ENCODE measurements around the gene PDILT. TPM values are rescaled to one million over a fixed set of nuclear protein-coding genes. Genes with fewer than 3 reads are reported as not detected.
"Not testable (repeated sequence)": the region's sequence is repeated elsewhere in the genome, so short reads cannot be mapped to it uniquely, and the experiment has no call there.

The PDILT gene, protein sequence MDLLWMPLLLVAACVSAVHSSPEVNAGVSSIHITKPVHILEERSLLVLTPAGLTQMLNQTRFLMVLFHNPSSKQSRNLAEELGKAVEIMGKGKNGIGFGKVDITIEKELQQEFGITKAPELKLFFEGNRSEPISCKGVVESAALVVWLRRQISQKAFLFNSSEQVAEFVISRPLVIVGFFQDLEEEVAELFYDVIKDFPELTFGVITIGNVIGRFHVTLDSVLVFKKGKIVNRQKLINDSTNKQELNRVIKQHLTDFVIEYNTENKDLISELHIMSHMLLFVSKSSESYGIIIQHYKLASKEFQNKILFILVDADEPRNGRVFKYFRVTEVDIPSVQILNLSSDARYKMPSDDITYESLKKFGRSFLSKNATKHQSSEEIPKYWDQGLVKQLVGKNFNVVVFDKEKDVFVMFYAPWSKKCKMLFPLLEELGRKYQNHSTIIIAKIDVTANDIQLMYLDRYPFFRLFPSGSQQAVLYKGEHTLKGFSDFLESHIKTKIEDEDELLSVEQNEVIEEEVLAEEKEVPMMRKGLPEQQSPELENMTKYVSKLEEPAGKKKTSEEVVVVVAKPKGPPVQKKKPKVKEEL
- not detected for total RNA-seq

DNA sequence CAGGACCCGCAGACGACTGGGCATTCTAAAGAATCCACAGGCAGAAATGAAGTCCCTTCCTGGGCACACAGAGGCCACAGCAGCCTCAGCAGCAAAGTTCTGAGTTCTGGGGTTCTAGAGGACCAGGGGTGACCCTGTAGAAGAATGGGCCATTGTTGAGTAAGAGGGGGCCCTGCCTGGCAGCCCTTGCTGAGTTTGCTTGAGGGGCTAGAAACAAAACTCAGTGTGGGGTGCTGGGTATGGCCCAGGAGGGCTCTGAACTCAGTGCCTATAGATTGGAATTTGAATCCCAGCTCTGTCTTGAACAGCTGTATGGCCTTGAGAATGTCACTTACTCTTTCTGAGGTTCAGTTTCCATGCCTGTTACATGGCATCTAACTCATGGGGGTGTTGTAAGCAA is at the start of gene PDILT:
Gene PDILT, minus strand, starts transcription at position 101 of the 400 bp plus-strand sequence. CDS start 5,437 bp downstream, outside the sequence.
- Mint-ChIP-seq H3K9me3 (ENCODE audit: insufficient read depth) (no peaks in the 10 kb centered on the region), H3K4me1 (ENCODE audit: low read depth) (no peaks in the 10 kb centered on the region), H3K36me3 (ENCODE audit: low read depth) (no peaks in the 10 kb centered on the region), H3K27ac (no peak within 1 kb of the TSS), H3K27me3 (ENCODE audit: low read depth) (no peaks in the 10 kb centered on the region), H3K4me3 (no peak within 1 kb of the TSS)
- no peak for ATAC-seq
- DNase-seq = no peak
- POLR2A ChIA-PET = no interaction called here
- CTCF ChIA-PET = no interaction called here

DNA sequence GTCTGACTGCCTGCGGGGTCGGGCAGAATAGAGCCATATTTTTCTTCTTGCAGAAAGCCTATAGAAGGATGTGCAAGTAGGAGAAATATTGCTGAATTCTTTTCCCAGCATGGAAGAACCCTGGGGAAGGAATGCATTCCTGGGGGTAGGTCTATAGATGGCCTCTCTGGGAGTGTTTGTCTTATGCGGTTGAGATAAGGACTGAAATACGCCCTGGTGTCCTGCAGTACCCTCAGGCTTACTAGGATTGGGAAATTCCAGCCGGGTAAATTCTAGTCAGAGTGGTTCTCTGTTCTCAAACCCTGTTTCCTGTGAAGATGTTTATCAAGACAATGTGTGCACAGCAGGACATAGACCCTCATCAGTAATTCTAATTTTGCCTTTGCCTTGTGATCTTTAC is 49.1 kb upstream of the PDILT start:
- ATAC-seq; H3K36me3 Mint-ChIP-seq (ENCODE audit: low read depth); CTCF ChIA-PET: not testable (repeated sequence)

DNA sequence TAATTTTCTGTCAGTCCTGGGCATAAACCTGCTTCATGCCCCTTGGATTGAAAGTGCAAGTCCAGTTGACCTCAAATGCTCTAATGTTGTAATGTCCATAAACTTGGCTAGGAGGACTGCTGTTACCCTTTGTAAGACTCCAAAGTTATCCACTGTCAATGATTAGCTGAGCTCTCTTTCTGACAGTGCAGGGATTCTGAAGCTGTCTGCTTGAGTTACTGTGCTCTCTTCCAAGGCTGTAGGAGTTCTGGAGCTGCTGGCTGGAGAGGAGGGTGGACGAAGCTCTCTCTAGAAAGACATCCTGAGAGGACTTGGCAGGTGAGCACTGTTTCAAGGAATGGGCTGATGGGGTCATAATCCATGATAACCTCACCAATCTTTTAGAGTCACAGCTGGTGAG is 46.8 kb upstream of the PDILT start, which contains the start of gene ACSM2A:
Gene ACSM2A, plus strand, starts transcription at position 158 of the 400 bp plus-strand sequence. CDS start 8,594 bp downstream, outside the sequence.
- H3K36me3 Mint-ChIP-seq (ENCODE audit: low read depth); POLR2A ChIA-PET; ATAC-seq; H3K9me3 Mint-ChIP-seq (ENCODE audit: insufficient read depth); DNase-seq; H3K27me3 Mint-ChIP-seq (ENCODE audit: low read depth); H3K4me1 Mint-ChIP-seq (ENCODE audit: low read depth); CTCF ChIA-PET; H3K4me3 Mint-ChIP-seq; H3K27ac Mint-ChIP-seq: not testable (repeated sequence)

More for the DNA sequence above, 49.1 kb upstream of the PDILT start:
- H3K9me3 Mint-ChIP-seq (ENCODE audit: insufficient read depth); DNase-seq; POLR2A ChIA-PET; H3K4me3 Mint-ChIP-seq; H3K27me3 Mint-ChIP-seq (ENCODE audit: low read depth); H3K4me1 Mint-ChIP-seq (ENCODE audit: low read depth); H3K27ac Mint-ChIP-seq: not testable (repeated sequence)

DNA sequence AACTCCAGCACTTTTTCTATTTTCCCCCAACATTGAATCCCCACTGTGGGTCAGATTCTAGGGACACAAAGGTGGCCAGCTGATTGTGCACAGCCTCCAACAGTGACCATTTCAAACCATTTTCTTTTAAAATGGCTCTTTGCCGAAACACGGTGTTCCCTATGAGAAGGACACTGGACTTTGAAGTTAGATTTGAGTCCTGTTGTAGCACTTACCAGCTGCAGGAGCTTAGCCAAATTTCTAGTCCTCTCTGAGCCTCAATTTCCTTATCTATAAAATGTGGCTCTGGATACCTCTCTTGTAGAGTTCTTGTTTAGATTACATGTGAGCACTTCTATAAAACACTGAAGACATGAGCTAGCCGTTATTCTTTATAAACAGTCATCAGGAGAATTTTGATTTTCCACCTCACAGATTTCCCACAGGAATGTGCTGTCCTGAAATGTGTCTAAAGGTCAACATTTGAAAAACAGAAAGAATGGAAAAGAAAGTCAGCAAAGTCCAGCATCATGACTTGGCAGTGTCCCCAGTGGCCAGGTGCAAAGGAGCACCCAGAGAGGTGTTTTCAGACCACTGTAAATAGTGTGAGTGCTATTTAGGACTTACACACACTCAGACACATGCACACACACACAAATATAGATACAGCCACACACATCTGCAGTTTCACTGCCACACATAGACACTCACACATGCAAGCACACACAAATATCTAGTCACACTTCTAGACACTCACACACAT is 42.3 kb upstream of the PDILT start:
- POLR2A ChIA-PET; H3K4me3 Mint-ChIP-seq; CTCF ChIA-PET; H3K36me3 Mint-ChIP-seq (ENCODE audit: low read depth); DNase-seq; H3K4me1 Mint-ChIP-seq (ENCODE audit: low read depth); ATAC-seq; H3K27me3 Mint-ChIP-seq (ENCODE audit: low read depth); H3K27ac Mint-ChIP-seq; H3K9me3 Mint-ChIP-seq (ENCODE audit: insufficient read depth): not testable (repeated sequence)

DNA sequence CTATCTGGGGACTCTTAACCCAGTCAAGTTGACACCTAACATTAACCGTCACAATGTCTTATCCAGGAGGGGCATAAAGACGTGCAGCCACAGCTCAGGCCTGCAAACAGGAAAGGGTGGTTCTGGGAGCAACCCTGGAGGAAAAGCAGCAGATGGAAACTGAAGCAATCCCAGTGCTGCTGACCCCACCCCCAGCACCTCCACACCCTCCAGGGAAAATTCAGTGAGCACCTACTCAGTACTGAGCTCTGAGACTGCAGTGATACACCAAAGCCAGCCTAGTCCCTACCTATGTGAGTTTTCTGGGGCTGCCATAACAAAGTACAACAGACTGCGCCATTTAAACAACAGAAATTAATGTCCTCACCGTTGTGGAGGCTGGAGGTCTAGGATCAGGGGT is 37.3 kb upstream of the PDILT start:
- POLR2A ChIA-PET; H3K9me3 Mint-ChIP-seq (ENCODE audit: insufficient read depth); CTCF ChIA-PET; DNase-seq; ATAC-seq; H3K4me3 Mint-ChIP-seq; H3K4me1 Mint-ChIP-seq (ENCODE audit: low read depth); H3K36me3 Mint-ChIP-seq (ENCODE audit: low read depth); H3K27ac Mint-ChIP-seq; H3K27me3 Mint-ChIP-seq (ENCODE audit: low read depth): not testable (repeated sequence)

DNA sequence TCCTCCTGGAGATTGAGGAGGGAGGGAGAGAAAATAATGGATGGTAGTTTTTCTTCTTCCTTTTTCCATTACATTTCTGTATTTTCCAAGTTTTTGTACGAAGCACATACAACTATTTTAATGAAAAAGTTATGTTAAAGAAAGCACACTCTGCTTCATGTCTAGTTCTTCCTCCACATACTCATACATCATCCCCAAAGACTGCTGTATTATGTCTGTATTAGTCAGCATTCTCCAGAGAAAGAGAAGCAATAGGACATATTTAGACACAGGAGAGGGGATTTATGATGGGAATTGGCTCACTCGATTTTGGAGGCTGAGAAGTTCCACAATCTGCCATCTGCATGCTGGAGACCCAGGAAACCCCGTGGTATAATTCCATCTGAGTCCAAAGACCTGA is 36.7 kb upstream of the PDILT start:
- no peaks in the 10 kb centered on the region for H3K27me3 Mint-ChIP-seq (ENCODE audit: low read depth)
- no peak for DNase-seq
- H3K4me3 Mint-ChIP-seq = no peak overlapping the region
- H3K4me1 Mint-ChIP-seq (ENCODE audit: low read depth) = no peaks in the 10 kb centered on the region
- CTCF ChIA-PET = no interaction called here
- ATAC-seq = no peak
- H3K9me3 Mint-ChIP-seq (ENCODE audit: insufficient read depth) = no peaks in the 10 kb centered on the region
- POLR2A ChIA-PET = no interaction called here
- no peaks in the 10 kb centered on the region for H3K36me3 Mint-ChIP-seq (ENCODE audit: low read depth)
- no peak overlapping the region for H3K27ac Mint-ChIP-seq

DNA sequence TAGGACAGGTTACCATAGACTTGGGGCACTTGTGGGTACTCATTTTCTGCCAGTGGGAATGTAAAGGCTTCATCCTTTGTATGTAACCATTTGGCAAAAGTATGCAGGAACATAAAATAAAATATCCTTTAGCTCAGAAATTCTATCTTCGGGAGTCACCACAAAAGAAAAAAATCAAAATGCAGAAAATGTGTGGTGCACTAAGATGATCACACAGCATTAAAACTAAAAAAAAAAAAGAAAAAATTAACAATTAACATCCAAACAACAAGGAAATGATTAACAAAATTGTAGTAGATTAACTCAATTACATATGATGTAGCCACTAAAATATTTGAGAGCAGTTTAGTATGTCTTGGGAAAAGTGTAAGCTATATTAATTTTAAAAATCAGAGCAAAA is 36.2 kb upstream of the PDILT start:
- H3K9me3 Mint-ChIP-seq (ENCODE audit: insufficient read depth); H3K27ac Mint-ChIP-seq; H3K36me3 Mint-ChIP-seq (ENCODE audit: low read depth); DNase-seq; CTCF ChIA-PET; POLR2A ChIA-PET; H3K27me3 Mint-ChIP-seq (ENCODE audit: low read depth); ATAC-seq; H3K4me1 Mint-ChIP-seq (ENCODE audit: low read depth); H3K4me3 Mint-ChIP-seq: not testable (repeated sequence)

DNA sequence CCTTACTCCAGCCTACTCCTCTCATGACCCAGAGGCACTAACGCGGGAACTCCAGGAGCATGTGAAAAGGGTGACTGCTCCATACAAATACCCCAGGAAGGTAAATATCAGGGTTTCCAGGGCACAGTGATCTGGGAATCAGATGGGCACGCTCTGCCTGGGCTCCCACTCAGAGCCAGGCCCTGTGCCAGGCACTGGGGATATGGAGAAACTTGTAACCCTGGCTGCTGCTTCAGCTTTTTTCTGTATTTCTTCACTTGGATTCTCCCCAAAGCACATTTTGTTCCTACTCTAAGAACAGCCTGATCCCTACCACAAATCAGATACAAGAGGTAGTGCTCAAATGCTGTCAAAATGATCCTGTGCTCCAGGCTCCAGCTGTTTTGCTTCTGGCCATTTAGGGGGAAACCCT is 35.3 kb upstream of the PDILT start:
- H3K4me1 Mint-ChIP-seq (ENCODE audit: low read depth); H3K4me3 Mint-ChIP-seq; CTCF ChIA-PET; POLR2A ChIA-PET; H3K27me3 Mint-ChIP-seq (ENCODE audit: low read depth); H3K9me3 Mint-ChIP-seq (ENCODE audit: insufficient read depth); ATAC-seq; H3K27ac Mint-ChIP-seq; H3K36me3 Mint-ChIP-seq (ENCODE audit: low read depth); DNase-seq: not testable (repeated sequence)

DNA sequence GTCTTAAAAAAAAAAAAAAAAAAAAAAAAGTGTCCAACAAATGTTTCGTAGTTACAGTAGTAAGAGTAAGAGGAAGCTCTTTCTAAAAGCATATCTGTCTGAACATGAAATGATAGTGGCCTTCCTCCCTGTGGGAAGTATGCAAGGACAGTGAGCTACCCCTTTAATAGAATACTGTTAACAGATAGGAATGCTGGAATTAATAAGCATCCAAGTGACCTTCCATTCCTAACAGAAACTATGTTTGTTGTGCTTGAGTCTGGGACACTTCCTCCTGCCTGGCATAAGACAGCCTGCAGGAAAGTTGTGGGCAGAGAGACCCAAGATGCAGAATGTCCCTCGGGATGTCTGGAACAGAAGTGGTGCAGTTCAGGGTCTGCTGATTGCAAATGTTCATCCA is 34.4 kb upstream of the PDILT start:
- DNase-seq; H3K9me3 Mint-ChIP-seq (ENCODE audit: insufficient read depth); POLR2A ChIA-PET; H3K27ac Mint-ChIP-seq; ATAC-seq; CTCF ChIA-PET; H3K36me3 Mint-ChIP-seq (ENCODE audit: low read depth); H3K27me3 Mint-ChIP-seq (ENCODE audit: low read depth); H3K4me3 Mint-ChIP-seq; H3K4me1 Mint-ChIP-seq (ENCODE audit: low read depth): not testable (repeated sequence)

DNA sequence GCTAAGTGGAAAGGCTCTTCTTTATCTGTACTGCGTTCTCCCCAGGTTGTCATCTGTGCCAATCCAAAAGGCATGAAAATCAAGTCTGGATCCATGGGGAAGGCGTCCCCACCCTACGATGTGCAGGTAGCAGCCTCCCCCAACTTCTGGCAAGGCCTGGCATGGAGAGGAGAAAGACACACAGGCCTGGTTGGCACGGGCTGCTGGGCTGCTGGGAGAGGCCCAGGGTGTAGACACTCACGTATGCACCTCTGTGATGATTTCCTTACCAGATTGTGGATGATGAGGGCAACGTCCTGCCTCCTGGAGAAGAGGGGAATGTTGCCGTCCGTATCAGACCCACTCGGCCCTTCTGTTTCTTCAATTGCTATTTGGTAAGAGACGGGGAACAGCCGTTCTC is 26.4 kb upstream of the PDILT start:
- H3K9me3 Mint-ChIP-seq (ENCODE audit: insufficient read depth) = no peaks in the 10 kb centered on the region
- H3K27ac Mint-ChIP-seq = no peak overlapping the region
- no peaks in the 10 kb centered on the region for H3K27me3 Mint-ChIP-seq (ENCODE audit: low read depth)
- DNase-seq (no peak), ATAC-seq (no peak)
- H3K36me3 Mint-ChIP-seq (ENCODE audit: low read depth) = no peaks in the 10 kb centered on the region
- no peak overlapping the region for H3K4me3 Mint-ChIP-seq
- POLR2A ChIA-PET = no interaction called here
- H3K4me1 Mint-ChIP-seq (ENCODE audit: low read depth) = no peaks in the 10 kb centered on the region
- CTCF ChIA-PET = no interaction called here

DNA sequence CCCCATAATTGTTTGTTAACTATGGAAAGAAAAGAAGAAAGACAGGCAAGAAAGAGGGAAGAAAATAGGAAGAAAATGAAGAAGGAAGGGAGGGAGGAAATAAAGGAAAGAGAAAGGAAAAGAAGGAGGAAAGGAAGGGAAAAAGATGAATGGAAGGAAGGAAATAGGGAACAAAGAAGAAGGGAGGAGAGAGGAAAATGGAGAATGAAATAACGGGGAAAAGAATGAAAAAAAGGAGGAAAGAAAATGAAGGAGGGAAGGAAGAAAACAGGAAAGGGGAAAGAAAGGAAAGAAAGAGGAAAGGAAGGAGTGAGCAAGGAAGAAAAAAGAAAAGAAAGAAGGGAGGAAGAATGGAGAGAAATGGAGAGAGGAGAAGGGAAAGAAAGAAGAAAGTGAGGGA is 25.9 kb upstream of the PDILT start:
- H3K9me3 Mint-ChIP-seq (ENCODE audit: insufficient read depth); H3K4me1 Mint-ChIP-seq (ENCODE audit: low read depth); H3K36me3 Mint-ChIP-seq (ENCODE audit: low read depth); H3K27me3 Mint-ChIP-seq (ENCODE audit: low read depth); ATAC-seq; DNase-seq; H3K4me3 Mint-ChIP-seq; CTCF ChIA-PET; H3K27ac Mint-ChIP-seq; POLR2A ChIA-PET: not testable (repeated sequence)

DNA sequence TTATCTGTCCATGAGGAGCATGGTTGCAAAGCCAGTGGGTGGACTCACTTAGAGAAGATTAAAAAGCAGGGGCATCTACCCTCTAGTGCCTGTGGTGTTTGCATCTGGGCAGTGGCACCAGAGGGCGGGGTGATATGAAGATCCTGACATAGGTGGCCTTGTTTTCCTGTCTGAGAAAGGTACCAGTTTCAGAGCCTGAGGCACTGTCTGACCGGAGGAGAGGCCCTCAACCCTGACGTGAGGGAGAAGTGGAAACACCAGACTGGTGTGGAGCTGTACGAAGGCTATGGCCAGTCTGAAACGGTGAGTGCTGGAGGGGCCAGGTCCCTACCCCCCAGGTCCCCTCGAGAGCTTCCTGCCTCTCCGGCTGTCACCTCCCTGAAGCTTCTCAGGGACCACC is 25.0 kb upstream of the PDILT start:
- H3K9me3 Mint-ChIP-seq (ENCODE audit: insufficient read depth); DNase-seq; H3K4me3 Mint-ChIP-seq; ATAC-seq; CTCF ChIA-PET; H3K27me3 Mint-ChIP-seq (ENCODE audit: low read depth); H3K4me1 Mint-ChIP-seq (ENCODE audit: low read depth); H3K36me3 Mint-ChIP-seq (ENCODE audit: low read depth); POLR2A ChIA-PET; H3K27ac Mint-ChIP-seq: not testable (repeated sequence)
